GM23338 (cell line): ENCODE data around the gene BPIFB6. TPM values are rescaled to one million over a fixed set of nuclear protein-coding genes. Genes with fewer than 3 reads are reported as not detected.

Experiments used
- ATAC-seq: fragments of 200-7000 bp; cut with Tn5 transposase; 3 replicates; pipeline ENCODE4 v1.9.1; 2020
- DNase-seq: peaks from one replicate; pipeline ENCODE4 v3.0.0-alpha.2; 2015; ENCODE audit warnings: low spot score
- H2AFZ ChIP-seq: fragments of 200-600 bp; sonication (generic); 2 replicates; pipeline ENCODE4 v1.8.0; 2016; ENCODE audit warnings: antibody characterized with exemption, mild to moderate bottlenecking, moderate library complexity
- H3F3A ChIP-seq: fragments of 200-600 bp; sonication (generic); replicated peaks from 2 replicates; pipeline ENCODE4 v1.8.0; 2017; ENCODE audit warnings: antibody characterized with exemption, mixed run types, low read depth
- H3K27ac ChIP-seq: fragments of 200-600 bp; sonication (generic); 2 replicates; pipeline ENCODE4 v1.6.1; 2016; ENCODE audit warnings: low read depth
- H3K27me3 ChIP-seq: fragments of 200-600 bp; sonication (generic); 2 replicates; pipeline ENCODE4 v1.8.0; 2016; ENCODE audit warnings: mild to moderate bottlenecking, mixed run types, moderate library complexity; ENCODE audit not compliant: insufficient read depth
- H3K36me3 ChIP-seq: fragments of 200-600 bp; sonication (generic); 2 replicates; pipeline ENCODE4 v1.8.0; 2016; ENCODE audit warnings: mild to moderate bottlenecking; ENCODE audit not compliant: insufficient read depth
- H3K4me1 ChIP-seq: fragments of 200-600 bp; sonication (generic); 2 replicates; pipeline ENCODE4 v1.8.0; 2016; ENCODE audit warnings: mild to moderate bottlenecking, moderate library complexity; ENCODE audit not compliant: insufficient read depth
- H3K4me2 ChIP-seq: fragments of 200-600 bp; sonication (generic); 2 replicates; pipeline ENCODE4 v1.7.1; 2017; ENCODE audit warnings: mixed run types
- H3K4me3 ChIP-seq: fragments of 200-600 bp; sonication (generic); 2 replicates; pipeline ENCODE4 v1.6.1; 2016; ENCODE audit warnings: mixed run types
- H3K79me2 ChIP-seq: fragments of 200-600 bp; sonication (generic); replicated peaks from 2 replicates; pipeline ENCODE4 v1.8.0; 2017; ENCODE audit warnings: mild to moderate bottlenecking; ENCODE audit not compliant: insufficient read depth
- H3K9me2 ChIP-seq: fragments of 200-600 bp; sonication (generic); 2 replicates; pipeline ENCODE4 v1.8.0; 2017; ENCODE audit not compliant: insufficient read depth
- H4K20me1 ChIP-seq: fragments of 200-600 bp; sonication (generic); replicated peaks from 2 replicates; pipeline ENCODE4 v1.8.0; 2017; ENCODE audit warnings: mild to moderate bottlenecking; ENCODE audit not compliant: insufficient read depth
- H3K27ac Mint-ChIP-seq: 2 replicates; pipeline ENCODE4 v1.8.0; 2020; ENCODE audit warnings: inconsistent platforms, mild to moderate bottlenecking, moderate library complexity, mixed read lengths
- H3K27me3 Mint-ChIP-seq: 3 replicates; pipeline ENCODE4 v1.8.0; 2022; ENCODE audit warnings: low read depth, mild to moderate bottlenecking, moderate library complexity, mixed read lengths, inconsistent platforms; ENCODE audit not compliant: insufficient read depth, poor library complexity
- H3K36me3 Mint-ChIP-seq: 3 replicates; pipeline ENCODE4 v1.8.0; 2021; ENCODE audit warnings: low read depth, mild to moderate bottlenecking, inconsistent platforms, moderate library complexity, mixed read lengths
- H3K4me1 Mint-ChIP-seq: 3 replicates; pipeline ENCODE4 v1.8.0; 2020; ENCODE audit warnings: mild to moderate bottlenecking, inconsistent platforms, mixed read lengths
- H3K4me3 Mint-ChIP-seq: 3 replicates; pipeline ENCODE4 v1.8.0; 2021; ENCODE audit warnings: moderate library complexity, mild to moderate bottlenecking, inconsistent platforms, mixed read lengths
- H3K9me3 Mint-ChIP-seq: 3 replicates; pipeline ENCODE4 v1.8.0; 2020; ENCODE audit warnings: moderate library complexity, mild to moderate bottlenecking, inconsistent platforms, mixed read lengths
- CREB1 ChIP-seq: fragments of 250-450 bp; sonication (Bioruptor Pico); IDR thresholded peaks from 2 replicates; pipeline ENCODE4 v1.5.0; 2020; ENCODE audit warnings: low read depth, mild to moderate bottlenecking, moderate library complexity
- ETS1 ChIP-seq: IDR thresholded peaks from 2 replicates; pipeline ENCODE4 v1.6.1; 2016; ENCODE audit warnings: antibody characterized with exemption
- EZH2 ChIP-seq: fragments of 200-600 bp; sonication (generic); IDR thresholded peaks from one replicate; pipeline ENCODE4 v1.8.0; 2017; ENCODE audit warnings: antibody characterized with exemption, mild to moderate bottlenecking, low read depth; ENCODE audit not compliant: unreplicated experiment
- JUNB ChIP-seq: IDR thresholded peaks from one replicate; pipeline ENCODE4 v1.6.1; 2016; ENCODE audit warnings: antibody characterized with exemption; ENCODE audit not compliant: unreplicated experiment
- POLR2AphosphoS5 ChIP-seq: IDR thresholded peaks from 2 replicates; pipeline ENCODE4 v1.6.1; 2016; ENCODE audit warnings: antibody characterized with exemption, low read depth
- REST ChIP-seq: IDR thresholded peaks from one replicate; pipeline ENCODE4 v1.6.1; 2018; ENCODE audit warnings: antibody characterized with exemption; ENCODE audit not compliant: unreplicated experiment
- ZNF114 ChIP-seq: fragments of 250-450 bp; sonication (Bioruptor Pico); IDR thresholded peaks from 2 replicates; pipeline ENCODE4 v1.5.0; 2020; ENCODE audit warnings: mild to moderate bottlenecking, moderate library complexity
- ZNF331 ChIP-seq: fragments of 250-450 bp; sonication (Bioruptor Pico); IDR thresholded peaks from 2 replicates; pipeline ENCODE4 v1.5.0; 2020; ENCODE audit warnings: low read depth, mild to moderate bottlenecking, moderate library complexity
- ZNF462 ChIP-seq: fragments of 250-450 bp; sonication (Bioruptor Pico); IDR thresholded peaks from 2 replicates; pipeline ENCODE4 v1.5.0; 2020; ENCODE audit warnings: mild to moderate bottlenecking, moderate library complexity
- polyA plus RNA-seq: library from polyadenylated mRNA; unstranded; fragments of >200 nt; fragmentation: Nextera tagmentation; extraction: Ambion mirVana; gene quantifications from 2 replicates; pipeline ENCODE4 v1.2.1, GENCODE V29; 2016
- total RNA-seq: library from RNA; depleted of rRNA; stranded (reverse); fragments of >200 nt; shearing (Covaris generic); gene quantifications from 2 replicates; pipeline ENCODE4 v1.2.3, GENCODE V29; 2014
- TF ChIP-seq, protein P1 (sequence below), 2 experiments: fragments of 200-600 bp in 1 of 2; sonication (generic) in 1 of 2; conservative IDR thresholded peaks; 2 replicates each; pipeline versions ENCODE4 v1.5.1 to v1.6.1; 2016 to 2017; ENCODE audit warnings: antibody characterized with exemption in 2 of 2, low read depth in 2 of 2, mild to moderate bottlenecking in 2 of 2, moderate library complexity in 1 of 2

BPIFB6 gene
- total and polyA plus RNA-seq, 2 experiments from 2014 or later: not detected

GRCh38 chr20:33005908-33006775 lies 25.3 kb upstream of the BPIFB6 start:
- peaks cover 2% of the 10 kb centered on the region; the same call in 1 of the 3 replicates for H3K4me1 Mint-ChIP-seq
- Histone ChIP-seq H3K36me3 (no peaks in the 10 kb centered on the region), H3K9me2 (no peaks in the 10 kb centered on the region), H3K4me1 (no peaks in the 10 kb centered on the region), H3K79me2 (no peaks in the 10 kb centered on the region), H3K4me3 (no peak overlapping the region), H2AFZ (no peak overlapping the region), H3K27me3 (no peaks in the 10 kb centered on the region), H3K4me2 (no peak overlapping the region), H3K27ac (no peak overlapping the region), H3F3A (no peaks in the 10 kb centered on the region), H4K20me1 (no peaks in the 10 kb centered on the region)
- H3K27me3 Mint-ChIP-seq: peaks cover 14% of the 10 kb centered on the region
- no peak for ATAC-seq
- no peak overlapping the region for H3K27ac Mint-ChIP-seq
- H3K36me3 Mint-ChIP-seq: peaks cover 3% of the 10 kb centered on the region; the same call in 1 of the 3 replicates
- no peak for TF ChIP-seq POLR2AphosphoS5
- no peak for TF ChIP-seq ZNF462 (CRISPR knock-in tag)
- TF ChIP-seq EZH2: no peak
- no peak for TF ChIP-seq CREB1 (CRISPR knock-in tag)
- TF ChIP-seq ETS1: no peak
- TF ChIP-seq ZNF114: no peak
- no peak for TF ChIP-seq REST
- TF ChIP-seq JUNB: no peak
- TF ChIP-seq, protein P1, sequence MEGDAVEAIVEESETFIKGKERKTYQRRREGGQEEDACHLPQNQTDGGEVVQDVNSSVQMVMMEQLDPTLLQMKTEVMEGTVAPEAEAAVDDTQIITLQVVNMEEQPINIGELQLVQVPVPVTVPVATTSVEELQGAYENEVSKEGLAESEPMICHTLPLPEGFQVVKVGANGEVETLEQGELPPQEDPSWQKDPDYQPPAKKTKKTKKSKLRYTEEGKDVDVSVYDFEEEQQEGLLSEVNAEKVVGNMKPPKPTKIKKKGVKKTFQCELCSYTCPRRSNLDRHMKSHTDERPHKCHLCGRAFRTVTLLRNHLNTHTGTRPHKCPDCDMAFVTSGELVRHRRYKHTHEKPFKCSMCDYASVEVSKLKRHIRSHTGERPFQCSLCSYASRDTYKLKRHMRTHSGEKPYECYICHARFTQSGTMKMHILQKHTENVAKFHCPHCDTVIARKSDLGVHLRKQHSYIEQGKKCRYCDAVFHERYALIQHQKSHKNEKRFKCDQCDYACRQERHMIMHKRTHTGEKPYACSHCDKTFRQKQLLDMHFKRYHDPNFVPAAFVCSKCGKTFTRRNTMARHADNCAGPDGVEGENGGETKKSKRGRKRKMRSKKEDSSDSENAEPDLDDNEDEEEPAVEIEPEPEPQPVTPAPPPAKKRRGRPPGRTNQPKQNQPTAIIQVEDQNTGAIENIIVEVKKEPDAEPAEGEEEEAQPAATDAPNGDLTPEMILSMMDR (conservative IDR thresholded peaks at IDR 0.05; ENCODE audit: low read depth in 2 of 2): no peak
- TF ChIP-seq ZNF331: no peak
- no peak overlapping the region for H3K4me3 Mint-ChIP-seq
- DNase-seq: no peak
- H3K9me3 Mint-ChIP-seq: peaks cover 4% of the 10 kb centered on the region; the same call in 2 of the 3 replicates
